Smooth muscle cell (in vitro differentiated cells): Measurements from ENCODE around the gene ADRA2C. TPM values are rescaled to one million over a fixed set of nuclear protein-coding genes. Genes with fewer than 3 reads are reported as not detected.

Source experiments
- DNase-seq: peaks from one replicate; lab custom pipeline; 2025; ENCODE audit not compliant: unreplicated experiment; lab: John Stamatoyannopoulos, UW
- H2AFZ ChIP-seq: fragments of 200-600 bp; sonication (generic); 2 replicates; pipeline ENCODE4 v1.6.0; 2016; ENCODE audit warnings: antibody characterized with exemption, low read depth, mild to moderate bottlenecking
- H3F3A ChIP-seq: fragments of 200-600 bp; sonication (generic); 2 replicates; pipeline ENCODE4 v1.6.0; 2017; ENCODE audit warnings: antibody characterized with exemption, low read depth
- H3K27ac ChIP-seq: fragments of 200-600 bp; sonication (generic); 2 replicates; pipeline ENCODE4 v1.5.1; 2016; ENCODE audit warnings: low read depth, mild to moderate bottlenecking
- H3K27me3 ChIP-seq: fragments of 200-600 bp; sonication (generic); 2 replicates; pipeline ENCODE4 v1.6.1; 2016; ENCODE audit warnings: low read depth, mild to moderate bottlenecking
- H3K36me3 ChIP-seq: fragments of 200-600 bp; sonication (generic); 2 replicates; pipeline ENCODE4 v1.5.1; 2016; ENCODE audit warnings: low read depth
- H3K4me1 ChIP-seq: fragments of 200-600 bp; sonication (generic); 2 replicates; pipeline ENCODE4 v1.5.1; 2016; ENCODE audit warnings: low read depth
- H3K4me2 ChIP-seq: fragments of 200-600 bp; sonication (generic); 2 replicates; pipeline ENCODE4 v1.6.0; 2016; ENCODE audit warnings: mild to moderate bottlenecking
- H3K4me3 ChIP-seq: fragments of 200-600 bp; sonication (generic); 2 replicates; pipeline ENCODE4 v1.5.1; 2016; ENCODE audit warnings: mild to moderate bottlenecking
- H3K79me2 ChIP-seq: fragments of 200-600 bp; sonication (generic); 2 replicates; pipeline ENCODE4 v1.6.0; 2016; ENCODE audit warnings: low read depth, mild to moderate bottlenecking
- H3K9ac ChIP-seq: fragments of 200-600 bp; sonication (generic); 2 replicates; pipeline ENCODE4 v1.6.0; 2016; ENCODE audit warnings: low read depth
- H3K9me3 ChIP-seq: fragments of 200-600 bp; sonication (generic); replicated peaks from 2 replicates; pipeline ENCODE4 v1.5.1; 2016; ENCODE audit warnings: low read depth
- H4K20me1 ChIP-seq: fragments of 200-600 bp; sonication (generic); 2 replicates; pipeline ENCODE4 v1.6.0; 2016; ENCODE audit warnings: low read depth
- CTCF ChIP-seq: fragments of 200-600 bp; sonication (generic); IDR thresholded peaks from 2 replicates; pipeline ENCODE4 v1.5.1; 2017; ENCODE audit warnings: borderline replicate concordance, mild to moderate bottlenecking, antibody characterized with exemption; ENCODE audit not compliant: insufficient read depth, poor library complexity, severe bottlenecking
- WGBS: methylation state at CpG from one replicate; pipeline ENCODE4 v1.1.7; 2016; ENCODE audit warnings: low lambda C conversion rate; 5-methylcytosine and 5-hydroxymethylcytosine counted together
- polyA plus RNA-seq: library from polyadenylated mRNA; unstranded; fragments of >200 nt; fragmentation: Nextera tagmentation; extraction: Ambion mirVana; gene quantifications from 2 replicates; pipeline ENCODE4 v1.2.1, GENCODE V29; 2016
- total RNA-seq: library from RNA; depleted of rRNA; stranded (reverse); fragments of >200 nt; gene quantifications from 2 replicates; pipeline ENCODE4 v1.2.3, GENCODE V29; 2014

The ADRA2C gene
- total and polyA plus RNA-seq, 2 experiments from 2014 or later = 0.53 to 1.6 TPM

DNA sequence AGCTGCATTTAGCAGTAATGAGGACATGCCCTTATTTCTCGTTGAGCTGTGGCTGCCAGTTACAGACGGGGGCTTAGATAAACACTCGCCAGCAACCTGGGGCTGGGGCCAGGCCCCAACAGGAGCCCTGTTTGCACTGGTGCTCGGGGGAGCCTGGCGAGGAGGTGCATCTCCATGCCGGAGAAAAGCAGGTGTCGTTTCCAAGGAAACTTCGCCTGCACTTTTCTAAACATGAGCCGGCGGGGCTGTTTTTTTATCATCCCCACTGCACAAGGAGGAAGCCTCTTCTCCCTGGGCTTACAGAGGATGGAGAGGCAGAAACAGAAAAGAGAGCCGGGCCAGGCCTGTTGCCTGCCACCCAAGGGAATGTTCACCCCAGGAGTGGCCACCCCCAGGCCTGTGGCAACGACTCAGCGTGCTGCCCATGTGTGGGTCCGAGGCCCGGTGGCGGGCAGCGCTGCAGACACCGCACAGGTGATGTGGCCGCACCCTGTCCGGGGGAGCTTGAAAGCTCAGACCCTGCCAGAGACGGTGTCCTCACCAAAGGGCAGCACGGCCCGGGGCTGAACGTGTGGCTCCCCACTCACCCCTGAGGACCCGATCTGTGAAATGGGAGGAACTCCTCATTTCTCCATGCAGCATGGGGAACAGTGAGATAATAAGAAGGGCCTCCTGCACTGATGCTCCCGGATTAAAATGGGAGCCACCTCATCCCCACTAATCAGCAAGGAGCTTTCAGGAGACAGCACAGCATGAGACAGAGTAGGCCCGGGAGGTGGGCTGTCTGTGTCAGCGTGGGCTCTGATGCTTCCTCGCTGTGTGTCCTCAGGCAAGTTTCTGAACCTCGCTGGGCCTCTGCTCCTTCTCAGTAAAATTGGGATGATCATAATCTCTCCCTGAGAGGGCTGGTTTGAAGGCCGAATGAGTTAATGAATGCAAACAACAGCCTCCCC is 33.8 kb upstream of the ADRA2C start:
- 89% methylated on average over 31 of the region's 31 CpGs for WGBS
- H3F3A ChIP-seq = no peaks in the 10 kb centered on the region
- H3K4me2 ChIP-seq = no peak overlapping the region
- no peak overlapping the region for H3K4me3 ChIP-seq
- no peaks in the 10 kb centered on the region for H3K27me3 ChIP-seq
- no peaks in the 10 kb centered on the region for H4K20me1 ChIP-seq
- TF ChIP-seq CTCF = no peak
- DNase-seq = no peak
- H3K4me1 ChIP-seq = peaks cover 9% of the 10 kb centered on the region
- H3K27ac ChIP-seq = no peak overlapping the region
- H3K79me2 ChIP-seq = no peaks in the 10 kb centered on the region
- H3K36me3 ChIP-seq = no peaks in the 10 kb centered on the region
- no peaks in the 10 kb centered on the region for H3K9me3 ChIP-seq
- no peak overlapping the region for H2AFZ ChIP-seq
- no peak overlapping the region for H3K9ac ChIP-seq

DNA sequence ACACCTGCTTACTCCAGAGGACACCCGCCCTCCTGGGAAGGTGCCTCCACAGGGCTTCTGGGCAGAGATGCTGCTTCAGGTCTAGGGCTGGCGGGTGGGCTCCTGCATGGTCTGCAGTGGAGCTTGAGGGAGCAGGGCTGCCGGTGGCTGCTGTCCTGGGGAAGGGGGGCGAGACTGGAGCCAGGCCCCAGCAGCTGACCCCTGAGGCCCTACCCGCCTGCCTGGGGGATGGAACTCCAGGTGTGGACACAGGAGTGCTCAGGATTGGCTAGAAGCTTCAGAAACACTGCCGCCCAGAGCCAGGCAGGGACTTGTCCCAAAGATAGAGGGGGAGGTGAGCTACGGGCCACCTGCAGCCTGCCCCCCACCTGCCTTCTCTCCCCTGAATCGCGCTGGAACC is 33.0 kb upstream of the ADRA2C start:
- no peaks in the 10 kb centered on the region for H3K27me3 ChIP-seq
- H4K20me1 ChIP-seq = no peaks in the 10 kb centered on the region
- H3K79me2 ChIP-seq = no peaks in the 10 kb centered on the region
- no peak overlapping the region for H2AFZ ChIP-seq
- H3K9me3 ChIP-seq = no peaks in the 10 kb centered on the region
- H3K9ac ChIP-seq = no peak overlapping the region
- no peak for DNase-seq
- 80% methylated on average over 9 of the region's 9 CpGs for WGBS
- H3K4me3 ChIP-seq = no peak overlapping the region
- no peak for TF ChIP-seq CTCF
- H3K36me3 ChIP-seq = no peaks in the 10 kb centered on the region
- H3F3A ChIP-seq = no peaks in the 10 kb centered on the region
- H3K4me2 ChIP-seq = no peak overlapping the region
- H3K4me1 ChIP-seq = peaks cover 9% of the 10 kb centered on the region
- no peak overlapping the region for H3K27ac ChIP-seq

DNA sequence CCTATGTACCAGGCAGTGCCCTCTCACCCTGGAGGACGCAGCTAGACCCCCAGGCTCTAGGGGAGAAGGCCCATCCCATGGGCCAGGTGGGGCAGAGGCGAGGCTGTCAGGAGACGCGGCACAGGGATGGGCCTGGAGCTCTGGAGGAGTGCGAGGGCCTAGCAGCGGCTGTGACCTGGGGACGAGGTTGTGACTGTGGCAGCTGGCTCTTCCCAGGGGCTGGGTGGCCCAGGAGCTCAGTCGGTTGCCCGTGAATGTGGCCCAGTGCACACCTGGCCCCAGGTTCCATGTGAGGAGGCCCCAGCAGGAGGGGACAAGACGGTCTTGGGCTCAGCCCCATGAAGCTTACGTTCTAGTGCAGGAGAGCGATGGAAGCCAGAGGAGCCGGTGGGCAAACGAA is 31.0 kb upstream of the ADRA2C start:
- no peak for TF ChIP-seq CTCF
- 90% methylated on average over 14 of the region's 14 CpGs for WGBS
- DNase-seq = no peak

More for the DNA sequence above, 31.0 kb upstream of the ADRA2C start:
- Histone ChIP-seq H3K9me3 (no peaks in the 10 kb centered on the region), H3K9ac (no peak overlapping the region), H3F3A (no peaks in the 10 kb centered on the region), H3K79me2 (no peaks in the 10 kb centered on the region), H2AFZ (no peak overlapping the region), H4K20me1 (no peaks in the 10 kb centered on the region), H3K27ac (no peak overlapping the region), H3K4me3 (no peak overlapping the region), H3K4me1 (peaks cover 9% of the 10 kb centered on the region), H3K36me3 (no peaks in the 10 kb centered on the region), H3K27me3 (no peaks in the 10 kb centered on the region), H3K4me2 (no peak overlapping the region)
